Vagina (tissue), 2 donors: ENCODE measurements around the gene MBP.

Experiments used
- CTCF ChIP-seq, 3 experiments: fragments of 450-650 bp in 2 of 3; fragments of 200-600 bp in 1 of 3; sonication (generic) in 1 of 3; IDR thresholded peaks; one replicate each; pipeline ENCODE4 v1.5.1; 2017 to 2019; ENCODE audit warnings: antibody characterized with exemption in 3 of 3, mild to moderate bottlenecking in 2 of 3, moderate library complexity in 2 of 3
- POLR2A ChIP-seq, 2 donors: fragments of 450-650 bp; IDR thresholded peaks; one replicate each; pipeline ENCODE4 v1.6.1; 2017; ENCODE audit warnings: antibody characterized with exemption in 2 of 2, mild to moderate bottlenecking in 2 of 2, moderate library complexity in 2 of 2

DNA sequence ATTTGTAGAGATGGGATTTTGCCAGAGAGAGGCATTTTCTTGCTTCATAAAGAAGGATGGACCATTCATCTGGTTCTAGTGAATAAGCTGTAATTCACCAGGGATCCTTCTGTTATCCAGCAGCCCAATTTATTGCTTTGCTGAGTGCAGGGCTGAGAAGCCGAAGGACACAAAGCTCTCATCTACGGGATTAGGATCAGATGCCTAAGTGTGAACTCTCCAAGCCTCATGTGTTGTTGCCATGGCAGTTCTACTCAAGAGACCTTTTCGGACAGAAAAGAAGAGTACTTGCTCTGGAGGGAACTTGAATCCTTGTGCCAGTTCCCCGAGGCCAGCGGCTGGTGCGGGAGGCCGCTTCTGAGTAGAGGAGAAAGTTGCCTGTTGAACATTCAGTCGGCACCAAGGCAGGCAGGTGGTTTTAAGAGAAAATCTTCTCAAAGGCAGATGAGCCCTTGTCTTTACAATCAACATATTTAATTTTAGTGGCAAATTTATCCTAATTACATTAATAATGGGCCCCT is 38.4 kb upstream of the MBP start:
- TF ChIP-seq CTCF (IDR thresholded peaks at IDR 0.05) = no peak
- no peak for TF ChIP-seq POLR2A (IDR thresholded peaks at IDR 0.05)
